Measurements from ENCODE around the gene PTPN2. TPM values are rescaled to one million over a fixed set of nuclear protein-coding genes. Genes with fewer than 3 reads are reported as not detected.

PTPN2 gene
- total RNA-seq, 1 donor from 2014 or later, result 81.8 TPM

DNA sequence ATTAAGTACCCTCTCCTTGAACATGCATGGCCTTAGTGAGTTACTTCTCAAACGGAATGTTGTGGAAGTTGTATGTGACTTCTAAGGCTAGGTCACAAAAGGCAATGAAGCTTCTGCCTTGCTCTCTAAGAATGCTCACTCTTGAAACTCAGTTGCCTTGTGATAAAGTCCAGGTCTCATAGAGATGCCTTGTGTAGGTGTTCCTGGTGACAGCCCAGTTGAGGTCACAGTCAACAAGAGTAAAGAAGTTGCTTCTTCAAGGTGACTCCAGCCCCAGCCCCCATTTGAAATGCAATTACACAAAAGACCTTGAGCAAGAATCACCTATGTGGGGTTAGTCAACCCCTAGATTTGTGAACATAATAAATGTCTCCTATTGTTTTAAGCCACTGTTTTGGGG lies 35.6 kb downstream of the PTPN2 start:
- intact Hi-C loops (cut with DNase I), result no loop called here
- Histone ChIP-seq H3K4me1 (no peaks in the 10 kb centered on the region), H3K36me3 (no peaks in the 10 kb centered on the region), H3K4me3 (no peak overlapping the region), H3K9me3 (no peaks in the 10 kb centered on the region), H3K27ac (no peak overlapping the region), H3K27me3 (no peaks in the 10 kb centered on the region)
- no peak for DNase-seq (ENCODE audit: low spot score in 2 of 2)
- no peak for TF ChIP-seq CTCF (IDR thresholded peaks at IDR 0.05)

DNA sequence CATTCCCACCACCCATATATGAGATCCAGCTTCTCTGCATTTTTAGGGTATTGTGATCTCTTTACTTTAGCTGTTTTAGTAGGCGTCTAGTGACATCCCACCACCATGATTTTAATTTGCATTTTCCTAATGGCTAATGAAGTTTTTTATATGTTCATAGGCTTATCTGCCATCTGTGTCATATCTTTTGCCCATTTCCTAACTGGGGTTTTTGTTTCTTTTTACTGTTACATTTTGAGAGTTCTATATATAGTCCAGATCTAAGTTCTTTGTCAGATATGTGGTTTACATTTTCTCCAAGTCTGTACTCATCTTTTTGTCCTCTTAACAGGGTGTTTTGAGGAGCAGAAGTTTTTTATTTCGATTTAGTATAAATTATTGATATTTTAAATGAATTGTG lies 39.6 kb downstream of the PTPN2 start:
- Histone ChIP-seq H3K27ac (no peak overlapping the region), H3K9me3 (no peaks in the 10 kb centered on the region), H3K27me3 (no peaks in the 10 kb centered on the region), H3K36me3 (no peaks in the 10 kb centered on the region), H3K4me1 (no peaks in the 10 kb centered on the region), H3K4me3 (no peak overlapping the region)
- no peak for DNase-seq (ENCODE audit: low spot score in 2 of 2)
- intact Hi-C loops (cut with DNase I), result no loop called here
- no peak for TF ChIP-seq CTCF (IDR thresholded peaks at IDR 0.05)

DNA sequence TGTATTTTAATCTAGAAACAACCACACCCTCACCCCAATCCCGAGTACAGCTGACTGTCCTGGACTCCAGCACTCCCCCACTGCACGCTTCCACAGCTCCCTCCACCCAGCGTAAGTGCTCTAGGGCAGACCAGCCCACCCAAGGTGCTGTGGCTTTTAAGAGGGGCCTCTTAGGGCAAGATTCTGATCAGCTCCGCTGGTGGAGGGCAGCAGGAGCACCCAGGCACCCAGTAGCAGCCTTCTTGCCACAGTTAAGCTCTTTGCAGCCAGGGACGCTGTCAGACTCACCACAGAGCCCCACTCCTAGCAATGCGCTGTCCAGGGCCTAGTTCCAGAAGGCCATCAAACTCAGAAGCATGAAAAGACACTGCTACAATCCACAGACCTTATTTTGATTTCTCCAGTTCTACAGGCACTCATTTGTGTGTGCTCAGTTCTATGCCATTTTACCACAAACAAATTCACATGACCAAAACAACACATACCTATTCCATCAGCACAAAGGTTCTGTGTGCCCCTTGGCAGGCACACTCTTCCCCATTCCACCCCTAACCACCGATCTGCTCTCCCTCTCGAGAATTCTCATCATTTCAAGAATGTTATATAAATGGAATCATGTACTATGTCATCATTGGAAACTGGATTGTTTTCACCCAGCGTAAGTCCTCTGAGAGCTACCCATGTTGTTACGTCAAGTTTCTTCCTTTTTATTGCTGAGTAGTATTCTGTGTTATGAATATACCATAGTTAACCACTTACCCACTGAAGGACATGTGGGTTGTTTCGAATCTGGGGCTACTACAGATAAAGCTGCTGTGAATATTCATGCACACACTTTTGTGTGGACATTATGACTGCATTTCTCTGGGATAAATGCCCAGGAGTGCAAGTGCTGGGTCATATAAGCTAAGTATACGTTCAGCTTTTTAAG lies 40.4 kb downstream of the PTPN2 start:
- no peak for TF ChIP-seq CTCF (IDR thresholded peaks at IDR 0.05)
- peaks cover 0 to 4% of the 10 kb centered on the region in 2 donors for H3K4me1 ChIP-seq
- no peak overlapping the region for H3K4me3 ChIP-seq
- H3K36me3 ChIP-seq, result no peaks in the 10 kb centered on the region
- no peak for DNase-seq (ENCODE audit: low spot score in 2 of 2)
- H3K27ac ChIP-seq, result no peak overlapping the region
- intact Hi-C loops (cut with DNase I), result no loop called here
- H3K9me3 ChIP-seq, result no peaks in the 10 kb centered on the region
- no peaks in the 10 kb centered on the region for H3K27me3 ChIP-seq

DNA sequence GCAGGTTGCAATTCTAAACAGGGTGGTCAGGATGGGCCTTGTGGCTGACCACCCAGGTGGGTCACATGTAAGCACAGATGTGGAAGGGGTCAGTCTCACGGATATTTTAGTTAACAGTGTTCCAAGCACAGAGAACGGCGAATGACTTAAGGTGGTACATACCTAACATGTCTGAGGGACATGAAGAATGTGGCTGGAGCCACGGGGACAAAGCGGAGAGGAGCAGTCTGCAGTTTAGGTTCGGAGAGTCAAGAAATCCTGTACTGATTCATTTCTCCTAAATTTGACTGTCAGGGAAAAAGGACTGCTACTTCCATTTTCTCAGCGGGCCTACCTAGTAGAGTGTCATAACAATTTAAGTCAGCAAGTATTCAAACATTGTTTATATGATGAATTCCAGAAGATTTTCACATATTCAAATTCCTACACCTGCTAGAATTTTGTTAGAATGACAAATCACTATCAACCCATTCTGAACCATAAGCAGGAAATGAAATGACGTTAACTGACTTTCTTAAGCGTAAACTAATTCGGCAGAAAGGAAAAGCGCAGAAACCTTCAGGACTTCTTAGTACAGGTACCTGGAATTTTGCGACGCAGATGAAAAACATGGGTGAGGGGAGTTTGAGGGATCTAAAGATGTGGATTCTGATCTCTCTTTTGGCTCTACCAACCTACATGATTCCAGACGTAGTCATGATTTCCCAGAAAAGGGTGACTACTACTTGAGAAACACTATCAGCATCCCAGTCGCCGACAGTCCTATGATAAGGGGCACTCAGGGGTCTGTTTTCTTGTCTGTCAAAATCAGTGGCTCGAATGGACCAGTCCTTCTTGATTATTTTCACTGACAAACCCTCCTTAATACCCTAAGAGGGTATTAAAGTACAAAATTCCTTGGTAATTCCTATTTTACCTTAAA lies 41.3 kb downstream of the PTPN2 start:
- intact Hi-C loops (cut with DNase I), result no loop called here
- Histone ChIP-seq H3K9me3 (no peaks in the 10 kb centered on the region), H3K36me3 (no peaks in the 10 kb centered on the region), H3K27ac (no peak overlapping the region), H3K27me3 (no peaks in the 10 kb centered on the region), H3K4me1 (peaks cover 4 to 7% of the 10 kb centered on the region in 2 donors), H3K4me3 (no peak overlapping the region)
- no peak for DNase-seq (ENCODE audit: low spot score in 2 of 2)
- TF ChIP-seq CTCF (IDR thresholded peaks at IDR 0.05), result no peak

DNA sequence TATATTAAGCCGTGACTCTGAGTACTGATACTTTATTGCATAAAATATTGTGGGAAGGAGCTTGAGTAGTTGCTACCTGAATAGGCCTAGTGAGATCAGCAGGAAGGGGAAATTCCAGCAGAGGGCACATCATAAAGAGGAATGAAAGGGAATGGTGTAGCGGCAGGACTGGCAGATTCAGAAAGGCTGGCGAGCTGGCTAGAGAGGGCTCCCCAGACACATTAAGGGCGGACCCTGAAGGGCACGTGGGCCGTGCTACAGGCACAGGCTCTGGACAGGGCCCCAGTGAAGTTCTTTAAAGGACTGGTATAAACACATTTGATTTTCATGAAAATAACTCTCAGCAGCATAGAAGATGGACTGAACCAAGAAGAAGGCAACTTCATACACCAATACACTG lies 43.0 kb downstream of the PTPN2 start:
- H3K27me3 ChIP-seq, result no peaks in the 10 kb centered on the region
- H3K36me3 ChIP-seq, result no peaks in the 10 kb centered on the region
- peaks cover 4 to 7% of the 10 kb centered on the region in 2 donors for H3K4me1 ChIP-seq
- H3K9me3 ChIP-seq, result no peaks in the 10 kb centered on the region
- no peak overlapping the region for H3K4me3 ChIP-seq
- DNase-seq (ENCODE audit: low spot score in 2 of 2), result no peak
- H3K27ac ChIP-seq, result no peak overlapping the region
- intact Hi-C loops (cut with DNase I), result no loop called here
- no peak for TF ChIP-seq CTCF (IDR thresholded peaks at IDR 0.05)

All from ascending aorta (tissue), 2 donors.